Glutamatergic neuron (in vitro differentiated cells): ENCODE measurements around the gene SOD1. TPM values are rescaled to one million over a fixed set of nuclear protein-coding genes. Genes with fewer than 3 reads are reported as not detected.
"Not testable (repeated sequence)": the region's sequence is repeated elsewhere in the genome, so short reads cannot be mapped to it uniquely, and the experiment has no call there.

Source experiments
- DNase-seq: peaks from one replicate; pipeline ENCODE4 v3.0.0; 2022
- H3K27ac Mint-ChIP-seq: one replicate; pipeline ENCODE4 v1.8.0; 2020; ENCODE audit warnings: mild to moderate bottlenecking, mixed read lengths, inconsistent platforms; ENCODE audit not compliant: unreplicated experiment
- H3K27me3 Mint-ChIP-seq: one replicate; pipeline ENCODE4 v1.8.0; 2020; ENCODE audit warnings: mild to moderate bottlenecking, moderate library complexity, mixed read lengths, inconsistent platforms; ENCODE audit not compliant: unreplicated experiment
- H3K36me3 Mint-ChIP-seq: one replicate; pipeline ENCODE4 v1.8.0; 2020; ENCODE audit warnings: mild to moderate bottlenecking, mixed read lengths, inconsistent platforms; ENCODE audit not compliant: unreplicated experiment
- H3K4me1 Mint-ChIP-seq: one replicate; pipeline ENCODE4 v1.8.0; 2020; ENCODE audit warnings: mild to moderate bottlenecking, low read depth, mixed read lengths, inconsistent platforms; ENCODE audit not compliant: unreplicated experiment
- H3K4me3 Mint-ChIP-seq: one replicate; pipeline ENCODE4 v1.8.0; 2020; ENCODE audit warnings: mild to moderate bottlenecking, mixed read lengths, inconsistent platforms; ENCODE audit not compliant: unreplicated experiment
- H3K9me3 Mint-ChIP-seq: one replicate; pipeline ENCODE4 v1.8.0; 2020; ENCODE audit warnings: mild to moderate bottlenecking, moderate library complexity, mixed read lengths, inconsistent platforms; ENCODE audit not compliant: unreplicated experiment
- total RNA-seq: library from RNA; stranded (reverse); fragmentation: NEBNext Ultra II Directional; extraction: Animal tissue kit (Norgen Biotek cat#: 25700); gene quantifications from one replicate; pipeline ENCODE4 v1.2.1, GENCODE V29; 2021; ENCODE audit not compliant: unreplicated experiment
- TF ChIP-seq, protein P1 (sequence below): fragments of 200-600 bp; sonication (generic); IDR thresholded peaks from one replicate; pipeline ENCODE4 v1.5.0; 2021; ENCODE audit not compliant: partially characterized antibody, unreplicated experiment

The SOD1 gene
- total RNA-seq, 1 donor from 2014 or later, result 93.7 TPM

- H3K9me3 Mint-ChIP-seq, result peaks cover 8% of the 10 kb centered on the region
- H3K36me3 Mint-ChIP-seq, result no peaks in the 10 kb centered on the region
- peaks cover 5% of the 10 kb centered on the region for H3K4me1 Mint-ChIP-seq
- peaks cover 7% of the 10 kb centered on the region for H3K27me3 Mint-ChIP-seq
- peak overlapping the region; percentile 62 for H3K27ac Mint-ChIP-seq
- peak overlapping the region; percentile 93 for H3K4me3 Mint-ChIP-seq
- DNase-seq, result no peak
- TF ChIP-seq, protein P1, sequence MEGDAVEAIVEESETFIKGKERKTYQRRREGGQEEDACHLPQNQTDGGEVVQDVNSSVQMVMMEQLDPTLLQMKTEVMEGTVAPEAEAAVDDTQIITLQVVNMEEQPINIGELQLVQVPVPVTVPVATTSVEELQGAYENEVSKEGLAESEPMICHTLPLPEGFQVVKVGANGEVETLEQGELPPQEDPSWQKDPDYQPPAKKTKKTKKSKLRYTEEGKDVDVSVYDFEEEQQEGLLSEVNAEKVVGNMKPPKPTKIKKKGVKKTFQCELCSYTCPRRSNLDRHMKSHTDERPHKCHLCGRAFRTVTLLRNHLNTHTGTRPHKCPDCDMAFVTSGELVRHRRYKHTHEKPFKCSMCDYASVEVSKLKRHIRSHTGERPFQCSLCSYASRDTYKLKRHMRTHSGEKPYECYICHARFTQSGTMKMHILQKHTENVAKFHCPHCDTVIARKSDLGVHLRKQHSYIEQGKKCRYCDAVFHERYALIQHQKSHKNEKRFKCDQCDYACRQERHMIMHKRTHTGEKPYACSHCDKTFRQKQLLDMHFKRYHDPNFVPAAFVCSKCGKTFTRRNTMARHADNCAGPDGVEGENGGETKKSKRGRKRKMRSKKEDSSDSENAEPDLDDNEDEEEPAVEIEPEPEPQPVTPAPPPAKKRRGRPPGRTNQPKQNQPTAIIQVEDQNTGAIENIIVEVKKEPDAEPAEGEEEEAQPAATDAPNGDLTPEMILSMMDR, result no peak
These were observed 719 bp downstream of the SOD1 start for GRCh38 chr21:31660259-31660565.

DNA sequence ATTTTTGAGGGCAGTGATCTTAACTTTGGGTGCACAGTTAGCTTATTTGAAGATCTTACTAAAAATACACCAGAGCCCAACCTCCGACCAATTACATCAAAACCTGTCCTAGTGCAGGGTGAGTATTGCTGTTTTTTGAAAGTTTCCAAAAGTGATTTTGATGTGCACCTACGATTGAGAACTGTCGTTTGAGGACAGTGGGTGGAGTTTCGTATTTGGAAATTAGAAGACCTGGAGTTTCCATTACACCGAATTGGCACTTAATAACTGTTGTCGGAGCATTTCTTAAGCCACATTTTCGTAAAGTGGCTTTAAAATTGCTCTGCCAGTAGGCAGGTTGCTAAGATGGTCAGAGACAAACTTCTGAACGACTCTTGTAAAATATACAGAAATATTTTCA, 1.1 kb downstream of the SOD1 start:
- no peak overlapping the region for H3K27ac Mint-ChIP-seq
- H3K36me3 Mint-ChIP-seq, result no peaks in the 10 kb centered on the region
- H3K27me3 Mint-ChIP-seq, result peaks cover 7% of the 10 kb centered on the region
- TF ChIP-seq, protein P1, result no peak
- peaks cover 8% of the 10 kb centered on the region for H3K4me1 Mint-ChIP-seq
- H3K9me3 Mint-ChIP-seq, result peaks cover 8% of the 10 kb centered on the region
- DNase-seq, result no peak
- peak overlapping the region; percentile 93 for H3K4me3 Mint-ChIP-seq

- Mint-ChIP-seq H3K4me1 (peaks cover 16% of the 10 kb centered on the region), H3K27ac (no peak overlapping the region), H3K4me3 (no peak overlapping the region), H3K9me3 (peaks cover 6% of the 10 kb centered on the region), H3K36me3 (no peaks in the 10 kb centered on the region), H3K27me3 (peaks cover 5% of the 10 kb centered on the region)
- no peak for DNase-seq
- TF ChIP-seq, protein P1, result no peak
These were observed 4.2 kb downstream of the SOD1 start for GRCh38 chr21:31663584-31664249.

GRCh38 chr21:31665397-31665796, 5.9 kb downstream of the SOD1 start:
- Mint-ChIP-seq H3K4me1 (peaks cover 12% of the 10 kb centered on the region), H3K36me3 (no peaks in the 10 kb centered on the region), H3K9me3 (no peaks in the 10 kb centered on the region), H3K27ac (no peak overlapping the region), H3K27me3 (peaks cover 2% of the 10 kb centered on the region), H3K4me3 (no peak overlapping the region)
- no peak for DNase-seq
- TF ChIP-seq, protein P1, result no peak

GRCh38 chr21:31665869-31666268, 6.4 kb downstream of the SOD1 start:
- not testable (repeated sequence) for H3K36me3 Mint-ChIP-seq, H3K4me3 Mint-ChIP-seq, H3K9me3 Mint-ChIP-seq, DNase-seq, H3K27ac Mint-ChIP-seq, H3K27me3 Mint-ChIP-seq
- peaks cover 12% of the 10 kb centered on the region for H3K4me1 Mint-ChIP-seq
